GM19043 (cell line): ENCODE data around the gene CLEC20A.
"Not testable (repeated sequence)": the region's sequence is repeated elsewhere in the genome, so short reads cannot be mapped to it uniquely, and the experiment has no call there.

Source experiments
- ATAC-seq: cut with Tn5 transposase; IDR thresholded peaks from one replicate; pipeline ENCODE4 v1.9.1; 2021; ENCODE audit warnings: low read depth; ENCODE audit not compliant: unreplicated experiment

CLEC20A gene

GRCh38 chr1:178529364-178530036 lies 32.7 kb upstream of the CLEC20A start:
- no peak for ATAC-seq

GRCh38 chr1:178528953-178529335 lies 32.2 kb upstream of the CLEC20A start:
- no peak for ATAC-seq

- no peak for ATAC-seq
Measured at GRCh38 chr1:178528228-178528952, 31.6 kb upstream of the CLEC20A start.

- no peak for ATAC-seq
Measured at GRCh38 chr1:178527117-178527516, 30.4 kb upstream of the CLEC20A start.

DNA sequence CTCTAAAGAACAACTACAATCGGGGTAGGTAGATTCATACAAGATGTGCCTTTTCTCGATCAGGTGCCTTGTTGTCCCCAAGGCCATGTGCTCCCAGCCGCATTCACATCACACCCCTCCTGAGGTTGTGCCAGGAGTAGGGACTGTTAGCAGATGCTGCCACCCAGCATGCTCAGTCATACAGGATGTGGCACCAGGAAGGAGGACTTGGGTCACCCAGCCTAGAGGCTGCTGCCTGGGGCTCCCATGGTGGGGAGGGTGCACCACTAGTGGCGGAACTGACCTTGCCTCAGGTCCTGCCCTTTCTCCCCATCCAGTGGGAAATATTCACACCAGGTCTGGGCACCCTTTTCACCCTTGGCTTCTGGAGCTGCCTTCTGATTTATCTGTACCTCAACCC lies 24.5 kb upstream of the CLEC20A start:
- ATAC-seq, result no peak

DNA sequence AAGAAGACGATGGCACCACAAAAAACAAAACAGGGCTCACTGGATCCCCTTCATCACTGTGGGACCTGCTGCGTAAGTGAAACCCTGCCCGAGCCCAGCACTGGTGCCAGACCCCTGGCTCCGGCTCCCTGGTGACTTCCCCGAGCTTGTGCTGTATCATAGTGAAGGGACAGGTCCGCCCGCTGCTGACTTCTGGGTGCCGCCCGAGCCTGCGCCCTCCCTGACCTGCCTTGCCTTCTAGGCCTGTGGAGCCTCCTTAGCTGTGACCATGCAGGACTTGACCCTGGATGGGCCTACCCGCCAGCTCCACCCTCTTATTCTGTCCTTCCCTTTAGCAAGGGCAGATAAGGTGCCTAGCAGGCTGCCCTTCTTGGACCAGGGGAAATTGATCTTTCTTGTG lies 24.0 kb upstream of the CLEC20A start:
- no peak for ATAC-seq

GRCh38 chr1:178518894-178519293 lies 22.1 kb upstream of the CLEC20A start:
- no peak for ATAC-seq

GRCh38 chr1:178516110-178516509 lies 19.3 kb upstream of the CLEC20A start:
- no peak for ATAC-seq

- ATAC-seq, result no peak
Measured at GRCh38 chr1:178513278-178513983, 16.7 kb upstream of the CLEC20A start.

DNA sequence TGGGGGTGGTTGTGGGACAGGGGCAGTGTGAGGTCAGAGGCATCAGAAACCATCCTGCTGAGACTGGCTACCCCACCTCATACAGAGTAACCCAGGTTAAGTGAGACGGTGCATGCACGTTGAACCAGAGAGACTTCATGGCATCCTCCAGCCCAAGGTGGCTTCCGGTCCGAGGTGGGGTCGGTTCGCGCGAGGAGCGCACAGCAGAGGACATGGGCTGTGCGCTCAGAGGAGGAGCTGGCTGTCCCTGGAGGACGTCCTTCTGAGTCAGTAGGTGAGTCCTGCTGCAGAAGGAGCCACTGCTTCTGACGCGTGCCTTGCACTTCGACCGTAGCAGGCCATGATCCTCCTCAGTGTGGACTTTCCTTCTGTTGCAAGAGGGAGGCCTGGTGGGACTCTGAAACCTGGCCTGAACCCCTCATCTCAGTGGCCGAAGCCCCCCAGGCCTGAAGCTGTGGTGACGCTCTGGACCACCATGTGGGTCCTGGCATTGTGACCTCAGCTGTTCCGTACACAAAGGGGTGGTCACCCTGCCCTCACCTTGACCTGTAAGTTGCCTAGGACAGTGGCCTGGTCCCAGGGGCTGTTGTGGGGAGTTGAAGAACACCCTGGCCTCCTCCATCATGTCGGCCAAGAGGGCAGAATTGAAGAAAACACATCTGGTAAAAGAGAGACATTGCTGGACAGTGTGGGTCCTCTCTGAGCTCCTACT lies 16.0 kb upstream of the CLEC20A start, which contains the start of gene TEX35:
TSS of gene TEX35 (plus strand) at position 544 of the 712 bp plus-strand sequence. CDS start at position 624, 80 bp downstream.
- ATAC-seq, result no peak

DNA sequence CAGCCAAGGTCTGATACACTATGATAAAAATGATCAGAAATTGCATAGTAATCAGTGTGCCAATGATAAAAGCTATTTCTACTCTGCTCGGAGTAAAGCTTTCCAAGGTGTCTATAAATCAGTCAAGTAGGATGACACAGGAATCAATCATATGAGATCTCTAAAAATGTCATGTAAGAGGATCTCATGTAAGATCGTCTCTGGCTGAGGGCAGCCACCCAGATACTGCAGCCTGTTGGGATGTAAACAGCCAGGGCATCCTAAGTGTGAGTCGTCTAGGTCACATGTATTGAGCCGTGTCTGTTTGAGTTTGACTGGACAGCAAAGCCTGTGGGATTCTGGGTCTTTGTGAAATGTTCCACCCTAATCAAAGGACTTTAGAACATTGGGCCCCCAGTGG lies 13.4 kb upstream of the CLEC20A start:
- no peak for ATAC-seq

DNA sequence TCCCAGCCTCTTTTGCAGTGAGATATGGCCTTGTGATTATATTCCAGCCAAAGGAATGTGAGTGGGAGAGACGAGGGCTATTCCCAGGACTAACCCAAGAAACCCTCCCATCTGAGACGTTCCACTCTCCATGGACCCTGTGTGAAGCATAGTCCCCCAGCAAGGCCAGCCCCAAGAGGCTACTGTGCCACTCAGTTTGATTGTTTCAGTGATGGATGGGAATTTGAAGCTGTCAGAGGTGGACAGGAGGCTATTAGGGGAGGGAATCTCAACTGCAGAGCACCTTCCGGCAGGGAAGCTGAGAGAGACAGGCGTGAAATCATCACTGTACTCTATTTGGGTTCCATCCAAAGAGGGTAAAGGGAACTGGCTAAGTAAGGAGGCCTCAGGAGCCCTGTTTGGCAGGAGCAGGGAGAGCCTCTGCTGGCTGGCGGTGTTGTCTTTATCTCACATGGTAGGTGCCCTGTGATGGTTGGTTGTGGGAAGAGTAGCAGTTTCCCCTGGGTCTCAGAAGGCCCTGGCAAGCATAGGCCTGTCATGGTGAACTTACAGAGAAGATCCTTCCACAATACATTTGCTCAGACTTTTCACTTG lies 12.7 kb upstream of the CLEC20A start:
- ATAC-seq, result no peak

DNA sequence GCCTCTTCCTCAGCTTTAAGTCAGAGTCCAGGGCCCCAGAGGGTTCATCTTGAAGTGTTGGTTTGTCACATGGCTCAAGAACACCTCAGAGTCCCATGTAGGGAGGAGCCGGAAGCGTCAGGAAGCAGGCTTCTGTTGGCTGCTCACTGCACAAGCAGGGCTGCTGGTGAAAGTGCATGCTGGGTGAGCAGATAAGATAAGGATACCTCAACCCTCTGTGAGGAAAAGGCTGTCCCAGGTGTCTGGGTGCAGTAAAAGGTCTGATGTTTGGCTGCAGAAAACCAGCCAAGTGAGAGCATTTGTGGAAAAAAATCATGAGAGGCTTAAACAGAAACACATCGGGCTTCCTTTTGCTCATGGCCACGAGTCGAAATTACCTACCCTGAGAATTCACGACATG lies 9.9 kb upstream of the CLEC20A start:
- ATAC-seq, result no peak

DNA sequence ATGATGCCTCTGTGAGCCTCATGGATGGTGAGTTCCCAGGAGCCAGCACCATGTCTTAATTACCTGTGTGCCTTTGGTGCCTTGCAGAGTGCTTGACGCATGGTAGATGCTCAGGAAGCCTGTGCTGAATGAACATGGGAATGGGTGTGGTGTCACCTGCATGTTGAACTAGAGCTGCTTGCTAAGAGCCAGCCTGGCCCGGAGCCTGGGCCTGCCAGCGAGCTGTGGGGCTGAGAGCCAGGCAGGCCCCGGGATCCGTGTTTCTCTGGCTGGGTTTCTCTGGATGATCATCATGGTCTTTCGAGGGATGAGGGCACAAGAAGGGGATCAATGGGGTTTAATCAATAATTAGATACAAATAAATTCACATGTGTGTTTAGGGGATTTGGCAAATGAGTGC lies 9.4 kb upstream of the CLEC20A start:
- no peak for ATAC-seq

DNA sequence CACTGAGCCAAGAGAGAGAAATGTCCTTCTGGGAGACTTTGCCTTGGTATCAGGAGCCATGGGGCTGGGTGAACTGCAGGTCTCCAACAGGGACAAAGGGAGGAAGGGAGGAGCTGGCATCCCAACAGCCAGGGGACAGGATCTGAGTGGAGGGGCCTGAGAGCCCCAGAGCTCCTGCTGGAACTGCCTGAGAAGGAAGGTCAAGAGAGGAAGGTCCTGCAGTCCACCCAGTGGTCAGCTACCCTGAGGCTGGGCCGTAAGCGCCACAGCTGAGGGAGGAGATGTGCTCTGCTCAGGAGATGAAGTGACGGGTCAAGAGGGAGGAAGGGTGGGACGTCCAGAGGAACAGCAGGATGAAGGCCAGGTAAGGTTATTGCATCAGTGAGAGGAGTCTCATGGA lies 7.5 kb upstream of the CLEC20A start:
- ATAC-seq, result no peak

GRCh38 chr1:178503849-178504248 lies 7.1 kb upstream of the CLEC20A start:
- no peak for ATAC-seq

DNA sequence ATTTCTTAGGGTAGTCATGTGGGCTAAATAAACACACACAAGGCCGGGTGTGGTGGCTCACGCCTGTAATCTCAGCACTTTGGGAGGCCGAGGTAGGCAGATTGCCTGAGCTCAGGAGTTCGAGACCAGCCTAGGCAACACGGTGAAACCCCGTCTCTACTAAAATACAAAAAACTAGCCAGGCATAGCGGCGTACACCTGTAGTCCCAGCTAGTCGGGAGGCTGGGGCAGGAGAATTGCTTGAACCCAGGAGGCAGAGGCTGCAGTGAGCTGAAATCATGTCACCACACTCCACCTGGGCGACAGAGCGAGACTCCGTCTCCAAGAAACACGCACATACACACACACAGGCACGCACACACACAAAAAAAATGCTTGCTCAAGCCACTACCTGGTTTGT lies 6.6 kb upstream of the CLEC20A start:
- not testable (repeated sequence) for ATAC-seq

GRCh38 chr1:178502856-178503255 lies 6.1 kb upstream of the CLEC20A start:
- no peak for ATAC-seq

DNA sequence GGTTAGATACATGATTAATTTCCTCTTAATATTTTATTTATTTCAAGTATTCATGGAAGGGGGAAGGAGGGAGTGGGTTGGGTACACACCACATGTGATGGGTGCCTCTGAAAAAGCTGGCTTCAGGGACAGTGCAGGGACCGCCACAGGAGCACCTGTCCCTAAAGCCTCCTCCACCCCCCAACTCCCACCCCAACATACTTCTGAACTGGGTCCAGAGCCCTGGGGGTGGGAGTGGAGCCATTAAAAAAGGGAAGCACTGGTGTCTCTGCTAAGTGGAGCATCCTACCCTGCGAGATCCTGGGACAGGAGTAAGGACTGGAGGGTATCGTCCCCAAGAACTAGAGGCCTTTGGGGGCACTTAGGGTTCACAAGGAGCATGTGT lies 5.6 kb upstream of the CLEC20A start:
- ATAC-seq, result no peak

- peak; percentile 89 for ATAC-seq
Measured at GRCh38 chr1:178501705-178502329, 5.1 kb upstream of the CLEC20A start.
